CD14-positive monocyte (primary cell): Measurements from ENCODE around the gene CAMKK1. TPM values are rescaled to one million over a fixed set of nuclear protein-coding genes. Genes with fewer than 3 reads are reported as not detected.

Experiments used
- DNase-seq, 3 donors: peaks; one replicate each; pipeline ENCODE4 v3.0.0-alpha.2; 2011 to 2022
- H2AFZ ChIP-seq: 2 replicates; pipeline ENCODE4 v1.6.0; 2012; ENCODE audit warnings: mild to moderate bottlenecking, low read depth, low read length, inconsistent platforms; ENCODE audit not compliant: insufficient read depth, poor library complexity, severe bottlenecking
- H3K27ac ChIP-seq, 2 donors: 1 replicate in 1 of 2; 2 replicates in 1 of 2; pipeline ENCODE4 v1.5.1; 2012 to 2013; ENCODE audit warnings: low read length in 2 of 2, control low read depth in 1 of 2, inconsistent platforms in 1 of 2, low read depth in 1 of 2, mild to moderate bottlenecking in 1 of 2
- H3K27me3 ChIP-seq, 2 donors: one replicate each; pipeline versions ENCODE4 v1.6.0 to v1.6.1; 2011 to 2013; ENCODE audit warnings: low read length in 2 of 2; ENCODE audit not compliant: control insufficient read depth in 2 of 2, insufficient read depth in 2 of 2
- H3K36me3 ChIP-seq, 2 donors: replicated peaks in 1 of 2; 1 replicate in 1 of 2; 2 replicates in 1 of 2; pipeline versions ENCODE4 v1.5.1 to v1.6.1; 2012 to 2013; ENCODE audit warnings: low read length in 2 of 2, control low read depth in 1 of 2, inconsistent platforms in 1 of 2, mild to moderate bottlenecking in 1 of 2; ENCODE audit not compliant: insufficient read depth in 2 of 2, control insufficient read depth in 1 of 2
- H3K4me1 ChIP-seq, 2 donors: 1 replicate in 1 of 2; 2 replicates in 1 of 2; pipeline versions ENCODE4 v1.5.1 to v1.6.1; 2012 to 2013; ENCODE audit warnings: low read length in 2 of 2, control low read depth in 1 of 2, inconsistent platforms in 1 of 2, mild to moderate bottlenecking in 1 of 2, moderate library complexity in 1 of 2; ENCODE audit not compliant: insufficient read depth in 2 of 2, control insufficient read depth in 1 of 2
- H3K4me2 ChIP-seq: replicated peaks from 2 replicates; pipeline ENCODE3; 2012; ENCODE audit warnings: low read length, moderate library complexity, mild to moderate bottlenecking; ENCODE audit not compliant: poor library complexity, severe bottlenecking; ENCODE audit errors: extremely low read depth
- H3K4me3 ChIP-seq, 3 experiments: fragments of 200-600 bp in 1 of 3; sonication (generic) in 1 of 3; replicated peaks in 1 of 3; 1 replicate in 2 of 3; 2 replicates in 1 of 3; pipeline ENCODE4 v1.5.1; 2011 to 2013; ENCODE audit warnings: low read length in 3 of 3, mild to moderate bottlenecking in 3 of 3, control low read depth in 2 of 3, low read depth in 2 of 3, inconsistent platforms in 1 of 3, moderate library complexity in 1 of 3
- H3K79me2 ChIP-seq: 2 replicates; pipeline ENCODE4 v1.6.0; 2012; ENCODE audit warnings: mild to moderate bottlenecking, control low read depth, inconsistent platforms, low read length, moderate library complexity; ENCODE audit not compliant: insufficient read depth
- H3K9ac ChIP-seq: 2 replicates; pipeline ENCODE4 v1.6.0; 2017; ENCODE audit warnings: low read length, mild to moderate bottlenecking; ENCODE audit not compliant: insufficient read depth, poor library complexity, severe bottlenecking
- H3K9me3 ChIP-seq, 2 donors: replicated peaks in 1 of 2; 1 replicate in 1 of 2; 2 replicates in 1 of 2; pipeline versions ENCODE4 v1.5.1 to v1.6.1; 2012 to 2013; ENCODE audit warnings: low read length in 2 of 2, control low read depth in 1 of 2; ENCODE audit not compliant: control insufficient read depth in 1 of 2, insufficient read depth in 1 of 2
- H4K20me1 ChIP-seq: 2 replicates; pipeline ENCODE4 v1.6.0; 2012; ENCODE audit warnings: mild to moderate bottlenecking, low read length, control low read depth, moderate library complexity; ENCODE audit not compliant: insufficient read depth
- H3K27ac Mint-ChIP-seq, 7 donors: one replicate each; pipeline ENCODE4 v1.8.0; 2020; ENCODE audit warnings: mild to moderate bottlenecking in 7 of 7, mixed read lengths in 7 of 7, moderate library complexity in 6 of 7, inconsistent platforms in 2 of 7
- H3K27me3 Mint-ChIP-seq, 3 donors: one replicate each; pipeline ENCODE4 v1.8.0; 2021 to 2022; ENCODE audit warnings: low read depth in 3 of 3, mild to moderate bottlenecking in 3 of 3, mixed read lengths in 3 of 3, moderate library complexity in 3 of 3, inconsistent platforms in 1 of 3
- H3K36me3 Mint-ChIP-seq, 2 donors: one replicate each; pipeline ENCODE4 v1.8.0; 2020; ENCODE audit warnings: mixed read lengths in 2 of 2, inconsistent platforms in 1 of 2, mild to moderate bottlenecking in 1 of 2
- H3K4me1 Mint-ChIP-seq: one replicate; pipeline ENCODE4 v1.8.0; 2020; ENCODE audit warnings: mild to moderate bottlenecking, mixed read lengths
- H3K4me3 Mint-ChIP-seq, 2 donors: one replicate each; pipeline ENCODE4 v1.8.0; 2020; ENCODE audit warnings: mild to moderate bottlenecking in 2 of 2, mixed read lengths in 2 of 2, moderate library complexity in 1 of 2
- H3K9me3 Mint-ChIP-seq, 7 donors: one replicate each; pipeline ENCODE4 v1.8.0; 2020 to 2022; ENCODE audit warnings: mixed read lengths in 7 of 7, mild to moderate bottlenecking in 6 of 7, moderate library complexity in 6 of 7, inconsistent platforms in 2 of 7
- whole genome bisulfite sequencing: methylation state at CpG from one replicate; pipeline ENCODE4 v1.1.5; 2013; ENCODE audit warnings: missing lambda C conversion rate; ENCODE audit not compliant: insufficient coverage; 5-methylcytosine and 5-hydroxymethylcytosine counted together
- intact Hi-C, 2 donors: fragments of 100-400 bp; cut with micrococcal nuclease; formaldehyde crosslinking; loops; one replicate each; pipeline versions ENCODE4 v1.15.0 to v1.15.1; 2023
- polyA plus RNA-seq, 3 donors: library from polyadenylated mRNA; depleted of rRNA in 1 of 3; unstranded in 2 of 3; stranded (reverse) in 1 of 3; fragments of 300-500 nt in 2 of 3; fragments of >200 nt in 1 of 3; fragmentation: Illumina TruSeq in 2 of 3; gene quantifications; 1 replicate in 2 of 3; 2 replicates in 1 of 3; pipeline ENCODE4 v1.2.3, GENCODE V29; 2012 to 2021
- TF ChIP-seq, protein P1 (sequence below): fragments of 200-600 bp; IDR thresholded peaks from one replicate; pipeline ENCODE4 v1.8.0; 2022; ENCODE audit warnings: antibody characterized with exemption, mild to moderate bottlenecking

Gene CAMKK1
- polyA plus RNA-seq, 3 donors = 0.74 to 24.1 (median 1.5) TPM

GRCh38 chr17:3864534-3864933 is 28.3 kb downstream of the CAMKK1 start:
- Histone ChIP-seq H3K9ac (no peak overlapping the region), H3K9me3 (no peaks in the 10 kb centered on the region), H3K36me3 (peaks cover 10 to 12% of the 10 kb centered on the region in 2 donors), H3K27ac (no peak overlapping the region), H3K79me2 (no peaks in the 10 kb centered on the region), H2AFZ (no peak overlapping the region), H3K4me1 (no peaks in the 10 kb centered on the region), H3K4me2 (no peak overlapping the region), H3K27me3 (no peaks in the 10 kb centered on the region), H4K20me1 (no peaks in the 10 kb centered on the region), H3K4me3 (no peak overlapping the region)
- no peak for DNase-seq
- intact Hi-C loops = loop anchor here (5.0 to 10.0 kb wide), 2 partner anchors 43 to 50 kb away; partner anchors contain the start of gene P2RX1 (in 1 of the 2)
- TF ChIP-seq, protein P1, sequence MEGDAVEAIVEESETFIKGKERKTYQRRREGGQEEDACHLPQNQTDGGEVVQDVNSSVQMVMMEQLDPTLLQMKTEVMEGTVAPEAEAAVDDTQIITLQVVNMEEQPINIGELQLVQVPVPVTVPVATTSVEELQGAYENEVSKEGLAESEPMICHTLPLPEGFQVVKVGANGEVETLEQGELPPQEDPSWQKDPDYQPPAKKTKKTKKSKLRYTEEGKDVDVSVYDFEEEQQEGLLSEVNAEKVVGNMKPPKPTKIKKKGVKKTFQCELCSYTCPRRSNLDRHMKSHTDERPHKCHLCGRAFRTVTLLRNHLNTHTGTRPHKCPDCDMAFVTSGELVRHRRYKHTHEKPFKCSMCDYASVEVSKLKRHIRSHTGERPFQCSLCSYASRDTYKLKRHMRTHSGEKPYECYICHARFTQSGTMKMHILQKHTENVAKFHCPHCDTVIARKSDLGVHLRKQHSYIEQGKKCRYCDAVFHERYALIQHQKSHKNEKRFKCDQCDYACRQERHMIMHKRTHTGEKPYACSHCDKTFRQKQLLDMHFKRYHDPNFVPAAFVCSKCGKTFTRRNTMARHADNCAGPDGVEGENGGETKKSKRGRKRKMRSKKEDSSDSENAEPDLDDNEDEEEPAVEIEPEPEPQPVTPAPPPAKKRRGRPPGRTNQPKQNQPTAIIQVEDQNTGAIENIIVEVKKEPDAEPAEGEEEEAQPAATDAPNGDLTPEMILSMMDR = no peak
- Mint-ChIP-seq H3K9me3 (no peaks in the 10 kb centered on the region), H3K27ac (peak overlapping the region in 1 of 7 donors; percentile 26), H3K36me3 (peaks cover 8 to 14% of the 10 kb centered on the region in 2 donors), H3K4me3 (no peak overlapping the region), H3K4me1 (no peaks in the 10 kb centered on the region), H3K27me3 (peaks cover 0 to 3% (median 0%) of the 10 kb centered on the region in 3 donors)
- WGBS = 90% methylated on average over 10 of the region's 10 CpGs

GRCh38 chr17:3861761-3862681 is 30.8 kb downstream of the CAMKK1 start:
- no peak for DNase-seq
- peaks cover 8 to 14% of the 10 kb centered on the region in 2 donors for H3K36me3 Mint-ChIP-seq
- H3K4me1 Mint-ChIP-seq = no peaks in the 10 kb centered on the region
- no peaks in the 10 kb centered on the region for H3K9me3 Mint-ChIP-seq
- Histone ChIP-seq H3K4me3 (no peak overlapping the region), H3K4me1 (no peaks in the 10 kb centered on the region), H3K27ac (no peak overlapping the region), H3K79me2 (no peaks in the 10 kb centered on the region), H3K36me3 (peaks cover 10 to 12% of the 10 kb centered on the region in 2 donors), H2AFZ (no peak overlapping the region), H3K4me2 (no peak overlapping the region), H3K27me3 (no peaks in the 10 kb centered on the region), H3K9me3 (no peaks in the 10 kb centered on the region), H3K9ac (no peak overlapping the region), H4K20me1 (no peaks in the 10 kb centered on the region)
- no peak overlapping the region for H3K27ac Mint-ChIP-seq
- WGBS = 90% methylated on average over 12 of the region's 28 CpGs
- peaks cover 0 to 3% (median 3%) of the 10 kb centered on the region in 3 donors for H3K27me3 Mint-ChIP-seq
- TF ChIP-seq, protein P1 = no peak
- H3K4me3 Mint-ChIP-seq = no peak overlapping the region
- intact Hi-C loops = loop anchor here (2.0 to 10.0 kb wide), 3 partner anchors 45 to 141 kb away; partner anchors contain the start of gene P2RX1 (in 1 of the 2)
